HTERT RPE-1 (cell line): ENCODE results near the gene CSRNP3.
"Not testable (repeated sequence)": the region's sequence is repeated elsewhere in the genome, so short reads cannot be mapped to it uniquely, and the experiment has no call there.

Experiments
- in situ Hi-C: fragments of 300-500 bp; cut with MboI; formaldehyde crosslinking; loops from 4 replicates; pipeline ENCODE4 v1.14.3; 2020; ENCODE audit warnings: low sequenced_read_pairs

CSRNP3 gene

DNA sequence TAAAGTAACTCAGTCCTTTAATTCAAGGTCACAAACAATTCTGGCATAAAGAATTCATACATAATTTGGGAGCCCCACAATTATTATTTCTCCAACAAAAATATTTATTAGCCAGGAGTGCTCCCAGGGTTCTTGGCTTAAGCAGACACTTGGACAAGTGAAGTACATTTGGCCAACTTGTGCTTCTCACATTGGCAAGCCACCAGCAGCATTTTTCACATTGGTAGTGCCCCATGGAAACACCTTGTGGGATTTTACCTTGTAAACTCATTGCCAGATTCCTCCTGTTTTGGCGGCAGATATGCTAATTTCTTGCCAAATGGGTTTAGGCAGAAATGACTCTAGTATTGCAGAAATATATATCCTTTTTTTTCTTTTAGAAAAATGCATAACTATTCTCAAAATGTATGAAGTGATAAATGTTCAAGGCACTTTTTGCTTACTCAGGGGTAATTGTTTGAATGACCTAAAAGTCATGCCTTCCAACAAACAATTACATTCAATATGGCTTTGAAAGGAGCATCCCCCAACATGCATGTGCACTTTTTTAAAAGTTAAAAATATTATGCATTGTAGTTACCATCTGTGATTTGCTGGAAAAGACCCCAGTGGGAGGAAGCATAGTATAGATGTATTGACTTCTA, 113.5 kb downstream of the CSRNP3 start:
- in situ Hi-C loops = no loop called here

DNA sequence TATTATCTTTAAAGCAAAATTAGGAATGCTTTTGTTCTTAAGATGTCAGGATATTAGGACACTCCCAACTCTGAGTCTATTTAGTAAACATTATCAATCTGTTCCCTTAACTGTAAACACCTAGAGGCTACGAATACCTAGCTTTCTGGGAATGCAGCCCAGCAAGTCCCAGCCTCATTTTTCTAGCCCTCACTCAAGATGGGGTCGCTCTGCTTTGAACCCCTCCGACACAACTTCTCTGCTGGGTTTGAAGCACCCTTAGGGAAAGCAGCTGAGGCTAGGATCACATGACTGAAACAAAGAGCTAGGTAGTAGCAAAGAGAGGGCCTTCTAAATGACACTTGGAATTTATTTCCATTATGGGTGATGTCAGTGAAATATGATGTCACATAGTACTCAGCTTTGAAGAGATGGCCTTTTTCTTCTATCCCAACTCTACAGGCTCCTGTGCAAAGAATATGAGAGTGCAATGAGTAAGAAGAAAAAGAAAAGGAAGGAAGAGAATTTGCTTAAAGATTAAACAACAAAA, 114.7 kb downstream of the CSRNP3 start:
- in situ Hi-C loops = no loop called here

DNA sequence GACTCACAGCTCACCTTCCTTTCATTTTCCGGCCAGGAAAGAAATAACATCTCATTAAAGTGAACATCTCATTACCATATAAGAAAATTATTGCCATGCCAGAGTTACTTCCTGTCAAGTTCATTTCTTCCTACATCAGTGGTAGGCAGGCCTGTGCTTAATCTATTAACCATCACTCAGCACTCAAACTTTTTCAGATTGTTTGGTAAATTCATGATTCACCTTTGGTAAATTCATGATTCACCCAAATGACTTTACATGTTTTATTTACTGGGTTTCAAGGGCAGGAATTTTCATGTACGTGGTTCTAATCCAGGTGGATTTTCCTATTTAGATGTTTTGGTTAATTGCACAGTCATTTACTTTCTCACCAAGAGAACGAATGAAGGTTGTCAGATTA, 116.5 kb downstream of the CSRNP3 start:
- in situ Hi-C loops = no loop called here

DNA sequence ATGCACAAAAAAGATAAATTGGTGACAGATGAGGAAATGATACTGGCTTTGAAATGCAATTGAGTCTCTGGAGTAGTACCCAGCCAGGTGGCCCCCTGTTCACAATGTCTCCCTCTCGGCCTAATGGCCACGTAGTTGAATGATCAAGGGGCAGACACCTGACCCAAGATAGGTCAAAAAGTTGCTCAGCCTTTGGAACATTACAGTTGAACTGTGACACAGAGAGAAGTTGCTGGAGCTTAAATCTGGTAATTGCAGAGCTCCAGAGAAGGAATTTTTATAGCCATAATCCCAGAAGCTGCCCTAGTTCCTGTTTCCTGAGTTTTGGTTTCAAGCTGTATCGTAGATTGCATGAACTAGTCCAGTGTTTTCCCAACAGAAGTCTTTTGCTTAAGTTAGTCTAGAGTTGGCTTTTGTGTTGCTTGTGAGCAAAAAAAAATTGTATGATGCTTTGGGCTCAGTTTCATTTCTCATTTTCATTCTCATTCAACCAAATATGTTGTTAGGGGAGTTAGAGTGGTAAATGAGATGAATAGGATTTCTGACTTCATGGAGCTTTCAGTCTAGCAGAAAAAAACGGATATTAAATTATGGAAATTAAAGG, 117.9 kb downstream of the CSRNP3 start:
- in situ Hi-C loops = no loop called here

DNA sequence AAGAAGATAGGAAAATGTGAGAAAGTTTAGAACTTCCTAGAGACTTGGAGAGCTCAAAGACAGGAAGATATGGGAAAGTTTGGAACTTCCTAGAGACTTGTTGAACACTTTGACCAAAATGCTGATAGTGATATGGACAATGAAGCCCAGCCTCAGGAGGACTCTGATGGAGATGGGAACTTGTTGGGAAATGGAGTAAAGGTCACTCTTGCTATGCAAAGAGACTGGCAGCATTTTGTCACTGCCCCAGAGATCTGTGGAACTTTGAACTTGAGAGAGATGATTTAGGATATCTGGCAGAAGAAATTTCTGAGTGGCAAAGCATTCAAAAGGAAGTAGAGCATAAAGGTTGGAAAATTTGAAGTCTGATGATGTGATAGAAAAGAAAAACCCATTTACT, 121.5 kb downstream of the CSRNP3 start:
- in situ Hi-C loops = not testable (repeated sequence)

DNA sequence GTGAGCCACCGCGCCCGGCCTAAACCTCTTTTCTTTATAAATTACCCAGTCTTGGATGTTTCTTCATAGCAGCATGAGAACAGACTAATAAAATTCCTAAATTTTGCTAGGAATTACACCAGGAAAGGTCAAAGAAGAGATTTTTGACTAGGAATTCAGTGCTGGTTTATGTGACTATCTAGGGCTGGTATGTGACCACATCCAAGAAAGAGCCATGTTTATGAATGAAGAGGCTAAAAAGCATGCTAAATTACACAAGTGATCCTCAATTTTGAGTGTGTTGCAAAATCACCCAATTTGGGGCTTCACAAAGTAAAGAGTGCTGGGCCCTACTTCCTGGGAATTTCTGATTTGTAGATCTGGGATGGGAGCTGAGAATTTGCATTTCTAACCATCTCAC, 123.6 kb downstream of the CSRNP3 start:
- in situ Hi-C loops = no loop called here

DNA sequence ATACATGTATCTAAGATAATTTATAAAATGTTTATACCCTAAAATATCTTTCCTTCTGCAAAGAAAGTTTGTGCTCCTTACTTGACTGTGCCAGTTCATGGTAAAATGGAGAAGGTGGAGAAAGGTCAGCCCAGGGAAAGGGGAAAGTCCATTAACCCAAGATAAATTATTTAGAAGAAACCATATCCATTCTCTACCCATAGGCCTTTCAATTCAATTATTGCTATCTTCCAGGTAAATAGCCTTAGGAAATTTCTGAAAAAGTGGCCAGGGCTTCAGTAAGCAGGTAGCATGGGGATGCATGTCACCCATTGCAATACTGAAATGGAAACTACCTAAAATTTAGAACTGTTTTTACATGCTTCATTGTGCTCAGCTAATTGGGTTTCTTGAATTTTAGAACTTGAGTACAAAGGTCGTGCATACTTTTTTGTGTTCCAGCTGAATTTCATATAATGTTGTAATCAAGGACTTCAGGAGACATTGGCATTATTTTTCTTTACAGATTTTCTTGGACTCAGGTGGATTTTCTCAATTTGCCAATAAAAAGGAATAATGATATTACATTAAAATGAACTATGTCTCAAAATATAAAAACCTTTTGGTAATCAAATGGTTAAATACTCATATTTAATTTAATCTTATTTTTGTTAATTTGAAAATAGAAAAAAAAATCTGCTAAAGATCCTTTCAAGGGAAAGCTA, 124.9 kb downstream of the CSRNP3 start:
- in situ Hi-C loops = no loop called here

DNA sequence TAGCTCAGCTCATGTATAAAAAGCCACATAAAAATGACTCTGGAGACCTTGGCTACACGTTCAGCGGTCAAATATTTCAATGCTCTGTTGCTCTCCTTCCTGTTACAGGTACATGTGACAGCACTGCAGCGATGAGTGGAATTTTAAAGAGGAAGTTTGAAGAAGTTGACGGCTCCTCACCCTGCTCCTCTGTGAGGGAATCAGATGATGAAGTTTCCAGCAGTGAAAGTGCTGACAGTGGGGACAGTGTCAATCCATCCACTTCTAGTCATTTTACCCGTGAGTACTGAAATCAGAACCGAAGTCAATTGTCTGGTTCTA, 125.4 kb downstream of the CSRNP3 start:
- in situ Hi-C loops = no loop called here

DNA sequence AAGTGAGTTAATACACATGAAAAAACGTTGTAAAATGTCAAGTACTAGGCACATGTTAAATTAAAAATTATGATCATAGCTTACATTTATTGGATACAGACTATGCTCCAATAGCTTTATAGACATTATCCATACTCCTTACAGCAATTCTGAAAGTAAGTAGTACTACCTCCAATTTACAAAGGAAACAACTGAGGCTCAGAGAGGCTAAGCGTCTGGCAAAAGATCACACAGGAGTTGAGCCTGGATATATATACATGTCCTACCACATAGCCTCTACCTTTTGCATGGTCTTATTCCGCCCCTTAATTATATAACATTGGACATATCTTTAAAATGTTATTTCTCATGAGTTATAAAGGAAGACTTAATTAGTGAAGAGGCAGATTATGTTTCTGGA, 127.3 kb downstream of the CSRNP3 start:
- in situ Hi-C loops = no loop called here

DNA sequence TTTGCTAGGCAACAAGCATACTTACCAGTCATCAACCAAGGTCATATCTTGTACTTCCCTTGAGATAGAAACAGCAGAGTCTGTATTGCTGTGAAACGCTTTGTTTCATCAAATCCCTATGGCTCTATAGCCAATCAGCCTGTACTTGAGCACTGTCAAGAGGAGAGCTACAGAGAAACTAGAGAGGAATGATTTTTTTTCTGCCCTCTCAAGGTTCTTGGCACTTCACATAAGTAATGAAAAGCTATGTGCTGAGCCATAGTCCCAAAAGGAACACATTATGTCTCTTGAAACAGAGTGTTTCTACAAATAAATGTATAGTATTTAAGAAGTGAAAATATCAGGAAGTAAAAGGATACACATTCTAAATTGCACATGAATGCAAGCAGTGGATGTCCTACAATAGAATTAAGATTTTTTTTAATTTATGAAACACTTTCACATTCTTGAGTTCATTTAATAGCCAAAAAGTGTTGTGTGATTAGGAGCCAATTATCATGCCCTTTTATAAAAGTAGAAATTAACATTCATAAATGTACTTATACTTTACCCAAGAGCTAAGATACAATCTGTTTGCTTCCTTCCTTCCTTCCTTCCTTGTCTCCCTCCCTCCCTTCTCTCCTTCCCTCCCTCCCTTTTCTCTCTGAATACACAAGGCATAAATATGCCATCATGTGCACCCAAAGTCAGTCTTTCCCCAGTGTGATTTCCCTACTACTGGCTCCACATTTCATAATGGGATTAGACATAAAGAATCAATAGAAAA, 131.8 kb downstream of the CSRNP3 start:
- in situ Hi-C loops = no loop called here

DNA sequence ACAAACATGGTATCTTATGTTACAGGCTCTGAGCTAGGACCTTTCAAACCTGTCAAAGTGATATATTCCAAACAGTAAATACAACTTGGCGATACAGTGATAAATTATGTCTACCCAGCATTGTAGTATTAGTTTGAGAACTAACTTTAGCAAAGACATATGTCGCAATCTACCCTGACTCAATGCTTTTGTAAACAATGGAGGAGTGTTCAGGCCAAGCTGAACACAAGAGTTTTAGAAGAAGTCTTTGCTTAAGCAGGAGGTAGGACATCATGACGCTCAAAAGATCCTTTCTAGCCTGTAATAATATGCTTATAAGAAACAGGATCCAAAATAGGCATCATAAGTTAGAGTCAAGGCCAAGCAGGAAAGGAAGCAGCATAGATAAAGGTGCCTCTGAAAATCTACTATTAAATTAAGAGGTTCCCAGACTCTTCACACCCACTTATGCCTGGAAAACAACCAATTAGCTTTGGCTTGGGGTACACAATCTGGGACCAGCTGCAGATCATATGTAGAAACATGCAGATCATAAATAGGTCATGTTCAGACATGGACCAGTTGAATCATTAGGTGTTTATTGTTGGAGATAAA, 132.5 kb downstream of the CSRNP3 start:
- in situ Hi-C loops = no loop called here

DNA sequence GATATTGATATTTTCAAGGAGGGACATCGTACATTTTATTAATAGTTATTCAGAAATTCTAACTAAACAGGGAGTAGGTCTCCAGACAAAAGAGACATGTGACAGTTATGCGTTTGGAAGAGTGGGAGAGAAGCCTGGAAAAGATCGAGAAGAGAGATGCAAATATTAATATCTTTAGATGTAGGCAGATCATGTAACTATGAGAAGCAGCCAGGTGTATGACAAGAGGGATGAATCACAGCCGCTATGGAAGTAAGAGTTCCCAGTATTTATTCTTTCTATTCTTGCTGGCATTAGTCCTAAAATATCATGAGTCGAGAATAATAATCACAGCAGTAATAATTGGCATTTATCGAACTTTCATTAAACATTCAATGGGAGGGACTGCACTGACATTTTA, 140.2 kb downstream of the CSRNP3 start:
- in situ Hi-C loops = no loop called here

DNA sequence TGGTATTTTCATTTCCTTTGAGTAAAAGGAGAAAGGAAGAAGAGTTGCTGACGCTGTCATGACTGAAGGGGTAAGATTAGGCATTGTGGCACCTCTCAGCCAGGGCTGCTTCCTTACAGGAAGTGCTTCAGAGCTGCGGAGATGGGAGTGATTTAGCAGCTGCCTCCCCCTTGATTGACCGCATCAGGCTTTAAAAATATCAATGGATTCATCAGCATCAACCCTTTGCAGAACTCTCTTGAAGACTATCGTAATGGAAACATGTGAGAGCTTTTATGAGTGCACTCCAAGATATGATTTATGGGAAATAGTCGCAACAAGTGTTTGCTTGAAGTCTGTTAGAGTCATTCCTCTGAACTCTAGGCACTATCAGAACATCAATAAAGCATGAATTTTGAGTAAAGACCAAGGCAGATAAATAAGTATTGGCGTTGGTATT, 141.1 kb downstream of the CSRNP3 start:
- in situ Hi-C loops = no loop called here

DNA sequence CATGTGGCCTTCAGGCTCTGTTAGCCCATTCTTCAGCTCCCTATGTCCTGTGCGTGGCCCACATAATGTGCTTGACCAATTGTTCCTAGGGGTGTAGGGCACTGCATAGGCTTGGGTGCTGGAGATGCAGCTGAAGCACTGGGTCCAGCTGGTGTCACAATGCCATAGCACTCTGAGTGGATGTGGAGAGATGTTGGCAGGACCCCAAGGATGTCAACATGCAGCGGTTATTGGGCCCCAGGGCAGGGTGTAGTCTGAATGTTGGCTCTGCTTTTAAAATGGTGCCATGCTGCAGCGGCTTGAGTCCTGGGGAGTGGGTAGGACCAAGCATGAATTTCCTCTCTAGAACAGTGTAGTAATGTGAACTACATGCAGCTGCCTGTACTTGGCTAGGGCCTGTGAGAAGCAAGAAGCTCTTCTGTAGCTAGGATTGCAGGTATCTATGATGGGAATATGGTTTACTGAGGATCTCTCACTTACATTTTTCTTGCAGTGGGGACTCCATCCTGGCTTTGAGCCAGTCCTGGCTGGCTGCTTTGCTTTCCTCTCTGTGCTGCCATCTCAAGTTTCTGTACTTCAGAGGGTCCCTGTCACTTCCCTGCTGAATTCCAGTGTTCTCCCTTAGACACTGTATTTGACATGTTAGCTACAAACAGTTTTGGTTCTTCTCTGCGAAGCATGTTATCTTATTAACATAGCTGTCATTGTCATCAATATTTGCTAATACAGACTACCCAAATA, 148.4 kb downstream of the CSRNP3 start:
- in situ Hi-C loops = no loop called here

DNA sequence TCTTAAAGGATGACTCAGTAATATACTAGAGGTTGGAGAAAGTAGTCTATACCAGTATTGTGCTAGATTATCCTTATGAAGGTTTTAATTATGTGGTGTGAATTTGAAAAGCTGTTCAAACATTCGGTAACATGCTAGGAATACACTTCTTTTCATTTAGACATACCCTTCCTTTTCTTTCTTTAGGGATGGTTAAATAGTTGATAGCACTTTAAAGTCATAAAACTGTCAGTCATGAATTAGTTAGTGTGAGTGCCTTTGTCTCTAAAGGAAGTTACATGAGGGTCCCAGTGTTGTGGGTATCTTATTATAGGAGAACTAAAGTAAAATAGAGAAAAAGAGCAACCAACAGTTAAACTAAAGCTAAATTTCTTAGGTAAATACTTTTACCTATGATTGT, 149.3 kb downstream of the CSRNP3 start:
- in situ Hi-C loops = no loop called here

DNA sequence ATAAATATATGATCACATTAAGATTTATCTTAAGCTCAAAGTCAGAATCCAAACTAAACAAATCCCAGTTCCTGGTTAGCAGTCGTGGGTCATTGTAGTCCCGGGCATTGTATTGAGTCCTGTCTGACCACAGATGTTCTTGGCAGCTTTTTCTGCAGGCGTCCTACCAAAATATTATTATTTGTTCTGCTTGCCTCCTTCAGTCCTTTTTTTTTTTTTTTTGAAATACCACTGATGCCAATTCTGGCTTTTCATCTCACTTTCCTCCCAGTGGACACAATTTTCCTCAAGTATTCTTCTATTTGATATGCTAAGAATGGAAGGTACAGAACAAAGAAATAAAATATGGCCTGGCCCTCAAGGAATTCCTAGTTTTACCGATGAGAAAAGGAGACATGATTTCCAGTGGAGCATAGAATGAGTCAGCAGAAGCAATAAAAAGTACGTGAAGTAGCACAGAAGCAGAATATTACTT, 151.6 kb downstream of the CSRNP3 start:
- in situ Hi-C loops = no loop called here

DNA sequence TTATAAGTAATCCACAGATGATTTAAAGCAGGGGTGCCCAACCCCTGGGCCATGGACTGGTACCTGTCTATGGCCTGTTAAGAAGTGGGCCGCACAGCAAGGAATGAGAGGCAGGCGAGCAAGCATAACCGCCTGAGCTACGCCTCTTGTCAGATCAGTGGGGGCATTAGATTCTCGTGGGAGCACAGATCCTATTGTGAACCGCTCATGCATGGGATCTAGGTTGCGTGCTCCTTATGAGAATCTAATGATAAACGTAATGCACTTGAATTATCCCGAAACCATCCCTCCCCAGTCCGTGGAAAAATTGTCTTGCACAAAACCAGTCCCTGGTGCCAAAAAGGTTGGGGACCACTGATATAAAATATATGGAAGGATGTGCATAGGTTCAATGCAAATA, 153.7 kb downstream of the CSRNP3 start:
- in situ Hi-C loops = no loop called here

DNA sequence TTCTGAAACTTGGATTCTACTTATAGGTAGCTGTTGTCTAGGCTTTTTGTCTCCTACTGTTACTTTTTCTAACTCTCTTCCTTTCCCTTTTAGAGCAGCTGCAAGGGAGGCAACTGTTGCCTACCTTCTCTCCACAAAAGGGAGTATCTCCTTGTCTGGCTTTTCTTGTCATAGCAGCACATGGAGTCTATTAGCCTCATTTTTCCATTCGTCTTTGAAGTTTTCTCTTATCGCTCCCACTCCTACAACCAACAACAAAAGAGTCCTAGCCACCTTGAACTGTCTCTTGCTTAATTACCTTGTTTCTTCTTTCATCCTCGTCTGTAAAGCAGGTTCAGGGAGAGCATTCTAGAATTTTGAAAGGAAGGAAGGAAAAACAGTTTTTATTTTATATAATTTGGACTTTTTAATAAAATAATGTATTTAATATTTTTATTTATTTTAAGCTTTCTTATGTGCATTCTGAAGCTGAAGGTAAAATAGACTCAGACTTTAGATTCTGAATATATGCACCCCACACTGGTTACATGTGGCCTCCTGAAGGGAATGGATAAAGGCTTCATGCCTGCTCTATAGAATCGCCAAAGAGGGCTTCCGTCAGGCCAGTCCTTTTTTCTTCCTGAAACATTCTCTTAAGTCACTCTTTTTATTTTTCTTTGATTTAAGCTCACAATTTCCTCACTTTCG, 154.4 kb downstream of the CSRNP3 start:
- in situ Hi-C loops = no loop called here

DNA sequence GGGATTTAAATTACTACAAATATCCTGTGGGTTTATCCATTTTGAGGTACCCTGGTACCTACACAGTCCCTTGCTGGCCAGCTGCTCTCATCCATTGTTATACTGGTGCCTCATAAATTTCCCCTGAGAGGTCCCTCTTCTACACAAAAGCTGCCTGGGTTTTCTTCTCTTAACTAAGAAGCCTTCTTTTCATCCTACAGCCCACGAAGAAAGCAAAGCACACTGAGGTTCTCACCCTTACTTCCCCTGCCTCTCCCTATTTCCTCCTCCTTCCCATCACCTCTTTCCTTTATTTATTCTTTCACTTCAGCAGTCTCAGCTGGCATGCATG, 154.9 kb downstream of the CSRNP3 start:
- in situ Hi-C loops = no loop called here

DNA sequence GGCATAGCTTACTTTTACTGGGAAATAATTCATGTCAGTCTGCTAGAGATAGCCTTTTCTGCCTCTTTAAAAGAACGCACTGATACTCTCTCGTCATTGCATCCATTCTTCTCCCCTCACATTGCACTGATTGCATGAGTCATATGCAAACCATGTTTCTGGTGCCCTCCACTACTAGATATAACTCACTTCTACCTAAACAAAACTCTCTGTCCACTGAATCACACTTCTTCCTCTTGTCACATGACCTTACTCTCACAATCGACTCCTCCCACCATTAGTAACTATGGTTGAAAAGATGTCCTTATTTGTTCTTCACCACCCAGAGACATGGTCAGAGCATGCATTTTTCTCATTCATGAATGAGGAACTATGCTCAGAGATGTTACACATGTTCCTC, 158.0 kb downstream of the CSRNP3 start:
- in situ Hi-C loops = no loop called here
